SK-N-SH treated with all-trans-retinoic acid at 6 μM for 48 hours (cell line): ENCODE measurements around the gene RPL3.
A peak's percentile ranks its signal among the peaks of the same experiment; 100 is the strongest.

Source experiments
- ATAC-seq: fragments of 200-7000 bp; cut with Tn5 transposase; 3 replicates; pipeline ENCODE4 v1.9.1; 2020; ENCODE audit warnings: mild to moderate bottlenecking, moderate library complexity
- ARNTL ChIP-seq: fragments of 450-650 bp; formaldehyde crosslinking; IDR thresholded peaks from 2 replicates; pipeline ENCODE4 v1.5.0; 2020; ENCODE audit warnings: low read depth, mild to moderate bottlenecking, moderate library complexity, borderline replicate concordance
- BACH2 ChIP-seq: fragments of 250-450 bp; sonication (Bioruptor Pico); IDR thresholded peaks from 2 replicates; pipeline ENCODE4 v1.9.0; 2021; ENCODE audit warnings: mild to moderate bottlenecking, borderline replicate concordance
- CSDC2 ChIP-seq: fragments of 250-450 bp; sonication (Bioruptor Pico); IDR thresholded peaks from 2 replicates; pipeline ENCODE4 v1.5.0; 2020; ENCODE audit warnings: mild to moderate bottlenecking, moderate library complexity
- ESRRG ChIP-seq: fragments of 250-450 bp; sonication (Bioruptor Pico); IDR thresholded peaks from 2 replicates; pipeline ENCODE4 v1.6.1; 2021; ENCODE audit warnings: mild to moderate bottlenecking
- GLIS3 ChIP-seq: fragments of 250-450 bp; sonication (Bioruptor Pico); IDR thresholded peaks from 2 replicates; pipeline ENCODE4 v1.5.0; 2020; ENCODE audit warnings: mild to moderate bottlenecking, moderate library complexity
- OSR1 ChIP-seq: fragments of 250-450 bp; sonication (Bioruptor Pico); IDR thresholded peaks from 2 replicates; pipeline ENCODE4 v1.8.0; 2022; ENCODE audit warnings: moderate library complexity, mild to moderate bottlenecking, inconsistent platforms
- PPARA ChIP-seq: fragments of 250-450 bp; sonication (Bioruptor Pico); IDR thresholded peaks from 2 replicates; pipeline ENCODE4 v1.5.0; 2020; ENCODE audit warnings: mild to moderate bottlenecking, borderline replicate concordance
- RARB ChIP-seq: fragments of 250-450 bp; sonication (Bioruptor Pico); IDR thresholded peaks from 2 replicates; pipeline ENCODE4 v1.8.0; 2021; ENCODE audit warnings: mild to moderate bottlenecking, moderate library complexity
- SNAI2 ChIP-seq: fragments of 250-450 bp; sonication (Bioruptor Pico); IDR thresholded peaks from 2 replicates; pipeline ENCODE4 v1.5.0; 2020; ENCODE audit warnings: mild to moderate bottlenecking, moderate library complexity
- TCF4 ChIP-seq: fragments of 250-450 bp; sonication (Bioruptor Pico); IDR thresholded peaks from 2 replicates; pipeline ENCODE4 v1.8.0; 2021; ENCODE audit warnings: mild to moderate bottlenecking, moderate library complexity, borderline replicate concordance
- ZC3H10 ChIP-seq: fragments of 250-450 bp; sonication (Bioruptor Pico); IDR thresholded peaks from 2 replicates; pipeline ENCODE4 v1.5.1; 2021; ENCODE audit warnings: mild to moderate bottlenecking, moderate library complexity
- ZFP3 ChIP-seq: fragments of 250-450 bp; sonication (Bioruptor Pico); IDR thresholded peaks from 2 replicates; pipeline ENCODE4 v1.5.0; 2020; ENCODE audit warnings: mild to moderate bottlenecking, moderate library complexity
- ZNF565 ChIP-seq: fragments of 450-650 bp; formaldehyde crosslinking; conservative IDR thresholded peaks from 2 replicates; pipeline ENCODE4 v1.5.0; 2020; ENCODE audit warnings: low read depth, mild to moderate bottlenecking, moderate library complexity
- ZNF70 ChIP-seq: fragments of 450-650 bp; formaldehyde crosslinking; IDR thresholded peaks from 2 replicates; pipeline ENCODE4 v1.5.0; 2020; ENCODE audit warnings: mild to moderate bottlenecking, moderate library complexity
- ZNF8 ChIP-seq: fragments of 450-650 bp; formaldehyde crosslinking; IDR thresholded peaks from 2 replicates; pipeline ENCODE4 v1.5.0; 2020; ENCODE audit warnings: mild to moderate bottlenecking, moderate library complexity
- TF ChIP-seq, protein P1 (sequence below): fragments of 250-450 bp; sonication (Bioruptor Pico); IDR thresholded peaks from 2 replicates; pipeline ENCODE4 v1.5.0; 2020; ENCODE audit warnings: mild to moderate bottlenecking, moderate library complexity
- TF ChIP-seq, protein P2 (sequence below): fragments of 250-450 bp; sonication (Bioruptor Pico); IDR thresholded peaks from 2 replicates; pipeline ENCODE4 v1.8.0; 2021; ENCODE audit warnings: low read depth, mild to moderate bottlenecking, moderate library complexity, borderline replicate concordance
- TF ChIP-seq, protein P3 (sequence below): fragments of 250-450 bp; sonication (Bioruptor Pico); IDR thresholded peaks from 2 replicates; pipeline ENCODE4 v1.8.0; 2020; ENCODE audit warnings: mild to moderate bottlenecking, moderate library complexity, borderline replicate concordance
- TF ChIP-seq, protein P4 (sequence below): fragments of 250-450 bp; sonication (Bioruptor Pico); IDR thresholded peaks from 2 replicates; pipeline ENCODE4 v1.5.1; 2021; ENCODE audit warnings: mild to moderate bottlenecking, moderate library complexity
- TF ChIP-seq, protein P5 (sequence below): fragments of 250-450 bp; sonication (Bioruptor Pico); IDR thresholded peaks from 2 replicates; pipeline ENCODE4 v1.5.1; 2020; ENCODE audit warnings: low read depth, mild to moderate bottlenecking, moderate library complexity

RPL3 gene

DNA sequence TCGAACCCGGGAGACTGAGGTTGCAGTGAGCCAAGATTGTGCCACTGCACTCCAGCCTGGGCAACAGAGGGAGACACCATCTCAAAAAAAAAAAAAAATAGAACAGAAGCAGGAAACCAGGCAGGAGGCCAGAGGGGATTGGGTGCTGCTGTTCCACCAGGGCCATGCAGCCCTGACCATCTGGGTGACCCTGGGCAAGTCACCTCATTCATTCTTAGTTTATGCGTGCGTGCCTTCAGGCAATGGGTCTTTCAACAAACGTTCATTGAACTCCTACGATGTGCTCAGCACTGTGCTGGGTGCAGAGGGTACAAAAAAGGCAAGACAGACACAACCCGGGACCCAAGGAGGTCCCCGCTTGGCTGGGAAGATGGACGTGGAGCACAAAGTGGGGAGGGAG is 18.3 kb downstream of the RPL3 start:
- no peak for TF ChIP-seq ARNTL
- TF ChIP-seq, protein P1, sequence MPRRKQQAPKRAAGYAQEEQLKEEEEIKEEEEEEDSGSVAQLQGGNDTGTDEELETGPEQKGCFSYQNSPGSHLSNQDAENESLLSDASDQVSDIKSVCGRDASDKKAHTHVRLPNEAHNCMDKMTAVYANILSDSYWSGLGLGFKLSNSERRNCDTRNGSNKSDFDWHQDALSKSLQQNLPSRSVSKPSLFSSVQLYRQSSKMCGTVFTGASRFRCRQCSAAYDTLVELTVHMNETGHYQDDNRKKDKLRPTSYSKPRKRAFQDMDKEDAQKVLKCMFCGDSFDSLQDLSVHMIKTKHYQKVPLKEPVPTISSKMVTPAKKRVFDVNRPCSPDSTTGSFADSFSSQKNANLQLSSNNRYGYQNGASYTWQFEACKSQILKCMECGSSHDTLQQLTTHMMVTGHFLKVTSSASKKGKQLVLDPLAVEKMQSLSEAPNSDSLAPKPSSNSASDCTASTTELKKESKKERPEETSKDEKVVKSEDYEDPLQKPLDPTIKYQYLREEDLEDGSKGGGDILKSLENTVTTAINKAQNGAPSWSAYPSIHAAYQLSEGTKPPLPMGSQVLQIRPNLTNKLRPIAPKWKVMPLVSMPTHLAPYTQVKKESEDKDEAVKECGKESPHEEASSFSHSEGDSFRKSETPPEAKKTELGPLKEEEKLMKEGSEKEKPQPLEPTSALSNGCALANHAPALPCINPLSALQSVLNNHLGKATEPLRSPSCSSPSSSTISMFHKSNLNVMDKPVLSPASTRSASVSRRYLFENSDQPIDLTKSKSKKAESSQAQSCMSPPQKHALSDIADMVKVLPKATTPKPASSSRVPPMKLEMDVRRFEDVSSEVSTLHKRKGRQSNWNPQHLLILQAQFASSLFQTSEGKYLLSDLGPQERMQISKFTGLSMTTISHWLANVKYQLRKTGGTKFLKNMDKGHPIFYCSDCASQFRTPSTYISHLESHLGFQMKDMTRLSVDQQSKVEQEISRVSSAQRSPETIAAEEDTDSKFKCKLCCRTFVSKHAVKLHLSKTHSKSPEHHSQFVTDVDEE: no peak
- TF ChIP-seq ZNF565 (CRISPR knock-in tag): no peak
- no peak for TF ChIP-seq CSDC2 (CRISPR knock-in tag)
- TF ChIP-seq, protein P2, sequence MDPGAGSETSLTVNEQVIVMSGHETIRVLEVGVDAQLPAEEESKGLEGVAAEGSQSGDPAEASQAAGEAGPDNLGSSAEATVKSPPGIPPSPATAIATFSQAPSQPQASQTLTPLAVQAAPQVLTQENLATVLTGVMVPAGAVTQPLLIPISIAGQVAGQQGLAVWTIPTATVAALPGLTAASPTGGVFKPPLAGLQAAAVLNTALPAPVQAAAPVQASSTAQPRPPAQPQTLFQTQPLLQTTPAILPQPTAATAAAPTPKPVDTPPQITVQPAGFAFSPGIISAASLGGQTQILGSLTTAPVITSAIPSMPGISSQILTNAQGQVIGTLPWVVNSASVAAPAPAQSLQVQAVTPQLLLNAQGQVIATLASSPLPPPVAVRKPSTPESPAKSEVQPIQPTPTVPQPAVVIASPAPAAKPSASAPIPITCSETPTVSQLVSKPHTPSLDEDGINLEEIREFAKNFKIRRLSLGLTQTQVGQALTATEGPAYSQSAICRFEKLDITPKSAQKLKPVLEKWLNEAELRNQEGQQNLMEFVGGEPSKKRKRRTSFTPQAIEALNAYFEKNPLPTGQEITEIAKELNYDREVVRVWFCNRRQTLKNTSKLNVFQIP (CRISPR knock-in tag): no peak
- no peak for TF ChIP-seq ZNF8 (CRISPR knock-in tag)
- no peak for TF ChIP-seq ESRRG (CRISPR knock-in tag)
- TF ChIP-seq, protein P3, sequence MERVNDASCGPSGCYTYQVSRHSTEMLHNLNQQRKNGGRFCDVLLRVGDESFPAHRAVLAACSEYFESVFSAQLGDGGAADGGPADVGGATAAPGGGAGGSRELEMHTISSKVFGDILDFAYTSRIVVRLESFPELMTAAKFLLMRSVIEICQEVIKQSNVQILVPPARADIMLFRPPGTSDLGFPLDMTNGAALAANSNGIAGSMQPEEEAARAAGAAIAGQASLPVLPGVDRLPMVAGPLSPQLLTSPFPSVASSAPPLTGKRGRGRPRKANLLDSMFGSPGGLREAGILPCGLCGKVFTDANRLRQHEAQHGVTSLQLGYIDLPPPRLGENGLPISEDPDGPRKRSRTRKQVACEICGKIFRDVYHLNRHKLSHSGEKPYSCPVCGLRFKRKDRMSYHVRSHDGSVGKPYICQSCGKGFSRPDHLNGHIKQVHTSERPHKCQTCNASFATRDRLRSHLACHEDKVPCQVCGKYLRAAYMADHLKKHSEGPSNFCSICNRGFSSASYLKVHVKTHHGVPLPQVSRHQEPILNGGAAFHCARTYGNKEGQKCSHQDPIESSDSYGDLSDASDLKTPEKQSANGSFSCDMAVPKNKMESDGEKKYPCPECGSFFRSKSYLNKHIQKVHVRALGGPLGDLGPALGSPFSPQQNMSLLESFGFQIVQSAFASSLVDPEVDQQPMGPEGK: no peak
- TF ChIP-seq, protein P4, sequence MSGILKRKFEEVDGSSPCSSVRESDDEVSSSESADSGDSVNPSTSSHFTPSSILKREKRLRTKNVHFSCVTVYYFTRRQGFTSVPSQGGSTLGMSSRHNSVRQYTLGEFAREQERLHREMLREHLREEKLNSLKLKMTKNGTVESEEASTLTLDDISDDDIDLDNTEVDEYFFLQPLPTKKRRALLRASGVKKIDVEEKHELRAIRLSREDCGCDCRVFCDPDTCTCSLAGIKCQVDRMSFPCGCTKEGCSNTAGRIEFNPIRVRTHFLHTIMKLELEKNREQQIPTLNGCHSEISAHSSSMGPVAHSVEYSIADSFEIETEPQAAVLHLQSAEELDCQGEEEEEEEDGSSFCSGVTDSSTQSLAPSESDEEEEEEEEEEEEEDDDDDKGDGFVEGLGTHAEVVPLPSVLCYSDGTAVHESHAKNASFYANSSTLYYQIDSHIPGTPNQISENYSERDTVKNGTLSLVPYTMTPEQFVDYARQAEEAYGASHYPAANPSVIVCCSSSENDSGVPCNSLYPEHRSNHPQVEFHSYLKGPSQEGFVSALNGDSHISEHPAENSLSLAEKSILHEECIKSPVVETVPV (CRISPR knock-in tag): no peak
- TF ChIP-seq SNAI2 (CRISPR knock-in tag): no peak
- TF ChIP-seq ZFP3 (CRISPR knock-in tag): no peak
- TF ChIP-seq GLIS3 (CRISPR knock-in tag): no peak
- TF ChIP-seq TCF4: no peak
- no peak for TF ChIP-seq ZC3H10 (CRISPR knock-in tag)
- TF ChIP-seq PPARA: no peak
- TF ChIP-seq ZNF70: no peak
- TF ChIP-seq, all 23 proteins: peak for 0
- no peak for ATAC-seq

DNA sequence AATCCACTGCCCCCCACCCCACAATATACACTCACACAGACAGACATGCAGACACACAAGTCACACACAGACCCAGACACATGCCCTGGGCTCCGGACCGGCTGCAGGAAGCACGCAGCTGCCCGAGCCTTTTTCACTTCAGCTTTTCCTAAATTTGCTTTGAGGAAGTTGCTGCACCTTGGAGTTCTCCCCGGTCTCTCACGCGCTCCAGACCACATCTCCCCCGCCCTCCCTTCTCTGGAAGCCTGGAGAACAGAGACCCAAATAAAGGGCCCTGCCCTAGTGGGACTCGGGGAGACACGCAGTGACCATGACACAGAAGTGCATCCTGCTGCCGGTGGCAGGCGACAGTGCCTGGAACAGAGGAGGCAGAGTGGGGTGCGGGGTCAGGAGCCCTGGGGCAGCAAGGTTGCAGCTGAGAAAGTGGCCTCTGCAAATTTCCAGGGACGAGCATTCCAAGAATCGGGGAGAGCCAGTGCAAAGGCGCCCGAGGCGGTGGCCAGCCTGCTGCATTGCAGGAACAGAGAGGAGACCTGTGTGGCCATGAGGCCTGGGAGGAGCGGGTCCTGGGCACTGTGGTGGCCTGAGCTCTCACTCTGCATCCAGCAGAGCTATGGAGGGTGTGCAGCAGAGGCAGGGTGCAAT is 19.1 kb downstream of the RPL3 start:
- TF ChIP-seq, protein P5, sequence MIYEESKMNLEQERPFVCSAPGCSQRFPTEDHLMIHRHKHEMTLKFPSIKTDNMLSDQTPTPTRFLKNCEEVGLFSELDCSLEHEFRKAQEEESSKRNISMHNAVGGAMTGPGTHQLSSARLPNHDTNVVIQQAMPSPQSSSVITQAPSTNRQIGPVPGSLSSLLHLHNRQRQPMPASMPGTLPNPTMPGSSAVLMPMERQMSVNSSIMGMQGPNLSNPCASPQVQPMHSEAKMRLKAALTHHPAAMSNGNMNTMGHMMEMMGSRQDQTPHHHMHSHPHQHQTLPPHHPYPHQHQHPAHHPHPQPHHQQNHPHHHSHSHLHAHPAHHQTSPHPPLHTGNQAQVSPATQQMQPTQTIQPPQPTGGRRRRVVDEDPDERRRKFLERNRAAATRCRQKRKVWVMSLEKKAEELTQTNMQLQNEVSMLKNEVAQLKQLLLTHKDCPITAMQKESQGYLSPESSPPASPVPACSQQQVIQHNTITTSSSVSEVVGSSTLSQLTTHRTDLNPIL: no peak
- no peak for TF ChIP-seq BACH2 (CRISPR knock-in tag)
- no peak for TF ChIP-seq ARNTL
- no peak for TF ChIP-seq ZNF565 (CRISPR knock-in tag)
- TF ChIP-seq ESRRG (CRISPR knock-in tag): no peak
- TF ChIP-seq CSDC2 (CRISPR knock-in tag): no peak
- no peak for TF ChIP-seq OSR1
- no peak for TF ChIP-seq ZC3H10 (CRISPR knock-in tag)
- TF ChIP-seq, protein P3: no peak
- no peak for TF ChIP-seq ZFP3 (CRISPR knock-in tag)
- TF ChIP-seq RARB (CRISPR knock-in tag): no peak
- TF ChIP-seq SNAI2 (CRISPR knock-in tag): no peak
- no peak for TF ChIP-seq TCF4
- no peak for TF ChIP-seq ZNF70
- TF ChIP-seq, protein P1: no peak
- TF ChIP-seq, all 23 proteins: peak for 0

More for the DNA sequence above, 19.1 kb downstream of the RPL3 start:
- peak; percentile 19; the same call in 1 of the 3 replicates for ATAC-seq
